H1 (cell line): ENCODE data around the gene CADM1. TPM values are rescaled to one million over a fixed set of nuclear protein-coding genes. Genes with fewer than 3 reads are reported as not detected.

Experiments
- CTCF ChIA-PET: fragments of 300-600 bp; sonication (Branson Sonifier 250); formaldehyde crosslinking; loops from one replicate; lab custom pipeline; 2021; ENCODE audit not compliant: partially characterized antibody; lab: Charles Lee
- POLR2A ChIA-PET: fragments of 300-600 bp; sonication (Branson Sonifier 250); formaldehyde crosslinking; loops from one replicate; lab custom pipeline; 2021; ENCODE audit warnings: inconsistent platforms; ENCODE audit not compliant: partially characterized antibody; lab: Charles Lee
- DNase-seq, 2 experiments: peaks; one replicate each; pipeline versions ENCODE4 v3.0.0 to v3.0.0-alpha.2; 2010 to 2022; ENCODE audit warnings: low spot score in 2 of 2, low read depth in 1 of 2, mixed read lengths in 1 of 2
- FAIRE-seq: peaks from 2 replicates; lab custom pipeline; 2011; peaks lifted over from hg19 to GRCh38; lab: Jason Lieb, UNC
- H2AFZ ChIP-seq: 2 replicates; pipeline ENCODE4 v1.8.1; 2012; ENCODE audit warnings: low read length, inconsistent platforms
- H2AK5ac ChIP-seq: 2 replicates; pipeline ENCODE4 v1.6.1; 2013; ENCODE audit warnings: low read depth, low read length
- H2BK120ac ChIP-seq: replicated peaks from 2 replicates; pipeline ENCODE3; 2013; ENCODE audit warnings: low read depth, low read length, inconsistent platforms
- H2BK12ac ChIP-seq: 2 replicates; pipeline ENCODE4 v1.6.1; 2013; ENCODE audit warnings: low read depth, low read length
- H2BK15ac ChIP-seq: 2 replicates; pipeline ENCODE4 v1.6.1; 2013; ENCODE audit warnings: low read length
- H2BK20ac ChIP-seq: 2 replicates; pipeline ENCODE4 v1.6.1; 2013; ENCODE audit warnings: low read length
- H2BK5ac ChIP-seq: 2 replicates; pipeline ENCODE4 v1.6.1; 2013; ENCODE audit warnings: low read depth, low read length
- H3K14ac ChIP-seq: 2 replicates; pipeline ENCODE4 v1.6.1; 2013; ENCODE audit warnings: inconsistent platforms; ENCODE audit not compliant: insufficient read length
- H3K18ac ChIP-seq: 2 replicates; pipeline ENCODE4 v1.6.1; 2013; ENCODE audit warnings: low read length; ENCODE audit errors: extremely low read depth
- H3K23ac ChIP-seq: 2 replicates; pipeline ENCODE4 v1.6.1; 2013; ENCODE audit warnings: inconsistent platforms; ENCODE audit not compliant: insufficient read length
- H3K23me2 ChIP-seq: 2 replicates; pipeline ENCODE4 v1.6.1; 2013; ENCODE audit warnings: low read depth, low read length
- H3K27ac ChIP-seq: 2 replicates; pipeline ENCODE4 v1.6.1; 2011; ENCODE audit warnings: low read depth, low read length, inconsistent platforms
- H3K27me3 ChIP-seq, 4 experiments: replicated peaks in 1 of 4; 1 replicate in 1 of 4; 2 replicates in 3 of 4; pipeline versions ENCODE4 v1.6.1 to v1.8.1; 2011 to 2013; ENCODE audit warnings: low read length in 3 of 4, mild to moderate bottlenecking in 3 of 4, inconsistent platforms in 2 of 4, mixed read lengths in 2 of 4, moderate library complexity in 1 of 4; ENCODE audit not compliant: control insufficient read depth in 3 of 4, insufficient read depth in 3 of 4; ENCODE audit errors: extremely low read depth in 1 of 4
- H3K36me3 ChIP-seq, 4 experiments: 2 replicates each; pipeline versions ENCODE4 v1.6.1 to v1.8.1; 2011 to 2013; ENCODE audit warnings: mild to moderate bottlenecking in 4 of 4, low read length in 3 of 4, moderate library complexity in 2 of 4, control low read depth in 1 of 4, inconsistent platforms in 1 of 4; ENCODE audit not compliant: insufficient read depth in 4 of 4, control insufficient read depth in 2 of 4
- H3K4ac ChIP-seq: replicated peaks from 2 replicates; pipeline ENCODE3; 2013; ENCODE audit warnings: low read length, low read depth, mixed read lengths, inconsistent platforms; ENCODE audit not compliant: insufficient read length
- H3K4me1 ChIP-seq, 4 experiments: replicated peaks in 1 of 4; 1 replicate in 1 of 4; 2 replicates in 3 of 4; pipeline versions ENCODE4 v1.6.1 to v1.8.1; 2011 to 2013; ENCODE audit warnings: low read length in 3 of 4, inconsistent platforms in 2 of 4, mixed read lengths in 1 of 4; ENCODE audit not compliant: insufficient read depth in 4 of 4, control insufficient read depth in 3 of 4
- H3K4me2 ChIP-seq, 2 experiments: 2 replicates each; pipeline versions ENCODE4 v1.6.1 to v1.8.1; 2011 to 2013; ENCODE audit warnings: low read depth in 2 of 2, low read length in 2 of 2, control low read depth in 1 of 2, inconsistent platforms in 1 of 2, mild to moderate bottlenecking in 1 of 2; ENCODE audit not compliant: insufficient read depth in 1 of 2
- H3K4me3 ChIP-seq, 4 experiments: fragments of 200-600, 300-600 bp in 1 of 4; sonication (generic), shearing (Covaris generic), sonication (Bioruptor Twin) in 1 of 4; 2 replicates each; pipeline versions ENCODE4 v1.5.1 to v1.8.1; 2011 to 2016; ENCODE audit warnings: low read length in 4 of 4, low read depth in 3 of 4, control low read depth in 2 of 4, inconsistent platforms in 2 of 4, mild to moderate bottlenecking in 2 of 4, mixed read lengths in 1 of 4, moderate library complexity in 1 of 4; ENCODE audit not compliant: insufficient read depth in 2 of 4; ENCODE audit errors: extremely low read depth in 1 of 4
- H3K56ac ChIP-seq: replicated peaks from 2 replicates; pipeline ENCODE3; 2013; ENCODE audit warnings: low read depth, mild to moderate bottlenecking, mixed read lengths, low read length, inconsistent platforms; ENCODE audit not compliant: insufficient read length
- H3K79me1 ChIP-seq: 2 replicates; pipeline ENCODE4 v1.6.1; 2013; ENCODE audit warnings: low read depth, low read length, control low read depth
- H3K79me2 ChIP-seq, 2 experiments: 2 replicates each; pipeline versions ENCODE4 v1.6.1 to v1.8.1; 2012 to 2013; ENCODE audit warnings: low read length in 2 of 2, mild to moderate bottlenecking in 2 of 2, inconsistent platforms in 1 of 2; ENCODE audit not compliant: insufficient read depth in 2 of 2, control insufficient read depth in 1 of 2
- H3K9ac ChIP-seq, 4 experiments: replicated peaks in 1 of 4; 1 replicate in 1 of 4; 2 replicates in 3 of 4; pipeline versions ENCODE4 v1.6.1 to v1.8.1; 2011 to 2013; ENCODE audit warnings: low read depth in 3 of 4, low read length in 3 of 4, control low read depth in 2 of 4, mild to moderate bottlenecking in 2 of 4, moderate library complexity in 2 of 4, inconsistent platforms in 1 of 4; ENCODE audit errors: extremely low read depth in 1 of 4
- H3K9me3 ChIP-seq, 2 experiments: 2 replicates each; pipeline versions ENCODE4 v1.6.1 to v1.8.1; 2012 to 2013; ENCODE audit warnings: mild to moderate bottlenecking in 2 of 2, moderate library complexity in 2 of 2, control low read depth in 1 of 2, inconsistent platforms in 1 of 2, low read depth in 1 of 2, low read length in 1 of 2, mixed read lengths in 1 of 2; ENCODE audit not compliant: insufficient read depth in 2 of 2
- H4K20me1 ChIP-seq, 2 experiments: replicated peaks in 1 of 2; 2 replicates each; pipeline versions ENCODE3 to v1.8.1; 2011 to 2013; ENCODE audit warnings: inconsistent platforms in 2 of 2, low read length in 2 of 2, mild to moderate bottlenecking in 1 of 2; ENCODE audit not compliant: insufficient read depth in 2 of 2, control insufficient read depth in 1 of 2
- H4K5ac ChIP-seq: 2 replicates; pipeline ENCODE4 v1.6.1; 2013; ENCODE audit warnings: low read length, low read depth, mixed read lengths, inconsistent platforms; ENCODE audit not compliant: insufficient read length
- H4K8ac ChIP-seq: 2 replicates; pipeline ENCODE4 v1.8.0; 2013; ENCODE audit warnings: mild to moderate bottlenecking, moderate library complexity, low read length, inconsistent platforms; ENCODE audit not compliant: insufficient read depth; ENCODE audit errors: extremely low read depth
- H4K91ac ChIP-seq: replicated peaks from 2 replicates; pipeline ENCODE3; 2013; ENCODE audit warnings: low read length, mixed read lengths, inconsistent platforms; ENCODE audit not compliant: insufficient read length
- CHD2 ChIP-seq: IDR thresholded peaks from 2 replicates; pipeline ENCODE4 v1.6.1; 2012; ENCODE audit warnings: low read length, improper control_type of control experiment
- E2F6 ChIP-seq: IDR thresholded peaks from 2 replicates; pipeline ENCODE4 v1.6.1; 2012; ENCODE audit warnings: inconsistent platforms
- JUND ChIP-seq: IDR thresholded peaks from 2 replicates; pipeline ENCODE4 v1.6.1; 2011; ENCODE audit warnings: mild to moderate bottlenecking, improper control_type of control experiment, low read length
- SIX5 ChIP-seq: IDR thresholded peaks from 2 replicates; pipeline ENCODE4 v1.6.1; 2011; ENCODE audit warnings: mild to moderate bottlenecking, low read depth, low read length
- ZNF274 ChIP-seq: IDR thresholded peaks from 2 replicates; pipeline ENCODE4 v1.7.0; 2012; ENCODE audit warnings: low read length, borderline replicate concordance; ENCODE audit errors: extremely low read depth
- WGBS, 2 experiments: shearing (Covaris generic) in 1 of 2; methylation state at CpG; one replicate each; pipeline versions ENCODE4 v1.1.6 to v1.1.7; 2013 to 2015; ENCODE audit warnings: low lambda C conversion rate in 2 of 2, mixed read lengths in 2 of 2, inconsistent platforms in 1 of 2, low coverage in 1 of 2, missing lambda C conversion rate in 1 of 2; ENCODE audit not compliant: insufficient replicate concordance in 2 of 2, insufficient coverage in 1 of 2, insufficient read length in 1 of 2; ENCODE audit errors: extremely low coverage in 1 of 2, missing lambda C conversion rate in 1 of 2; 5-methylcytosine and 5-hydroxymethylcytosine counted together
- polyA plus RNA-seq, 7 experiments: library from polyadenylated mRNA; depleted of rRNA in 3 of 7; stranded (reverse) in 5 of 7; unstranded in 2 of 7; fragments of >200 nt in 5 of 7; fragments of 200-250 nt in 2 of 7; gene quantifications; 1 replicate in 5 of 7; 2 replicates in 1 of 7; 4 replicates in 1 of 7; pipeline versions ENCODE4 v1.2.1 to v1.2.3, GENCODE V29; 2011 to 2013; ENCODE audit warnings: missing spikeins in 2 of 7, mixed read lengths in 2 of 7
- total RNA-seq: library from RNA; stranded (reverse); fragmentation: NEBNext Ultra II Directional; extraction: Animal tissue kit (Norgen Biotek cat#: 25700); gene quantifications from 2 replicates; pipeline ENCODE4 v1.2.1, GENCODE V29; 2021

CADM1 gene
- total and polyA plus RNA-seq, 2 of the 8 experiments (the other 6 are each of a cell fraction or from before 2014, with no cell fraction given), result 8.3 to 25.3 TPM

- Histone ChIP-seq H3K56ac (no peak overlapping the region), H3K23ac (no peak overlapping the region), H3K27me3 (no peaks in the 10 kb centered on the region), H3K23me2 (no peaks in the 10 kb centered on the region), H3K36me3 (no peaks in the 10 kb centered on the region), H3K14ac (no peak overlapping the region), H4K20me1 (no peaks in the 10 kb centered on the region), H3K27ac (no peak overlapping the region)
- WGBS, 2 experiments, result 78% methylated on average over 2 of the region's 2 CpGs; no CpG with 5 or more reads in 1 of the 2 experiments
- no peak for TF ChIP-seq CHD2
- no peak for TF ChIP-seq JUND
- no peak for TF ChIP-seq ZNF274
- no peak for TF ChIP-seq SIX5
- no peak for TF ChIP-seq E2F6
- TF ChIP-seq, all 59 proteins: peak for 0
- Histone ChIP-seq H3K4me1 (no peaks in the 10 kb centered on the region), H4K5ac (no peak overlapping the region), H2BK12ac (no peak overlapping the region), H3K9me3 (no peaks in the 10 kb centered on the region), H3K9ac (no peak overlapping the region), H3K18ac (no peak overlapping the region), H3K4ac (no peak overlapping the region), H3K79me2 (no peaks in the 10 kb centered on the region), H2AFZ (no peak overlapping the region), H3K4me3 (no peak overlapping the region), H3K4me2 (no peak overlapping the region), H2BK15ac (no peak overlapping the region), H2AK5ac (no peak overlapping the region), H3K79me1 (no peaks in the 10 kb centered on the region), H2BK20ac (no peak overlapping the region), H2BK5ac (no peak overlapping the region), H2BK120ac (no peak overlapping the region), H4K91ac (no peak overlapping the region), H4K8ac (no peak overlapping the region)
- CTCF ChIA-PET, result interaction anchor here (0.9 to 1.5 kb wide), 5 partner anchors 9 to 539 kb away, joined by 3 to 5 read pairs (median 3); no protein-coding TSS in a partner anchor
- FAIRE-seq (no peak), DNase-seq (no peak)
- POLR2A ChIA-PET, result no interaction called here
Measured at GRCh38 chr11:115313224-115313838, 190.9 kb downstream of the CADM1 start.
